Measurements from ENCODE around the gene MT3.
A peak's percentile ranks its signal among the peaks of the same experiment; 100 is the strongest.
"Not testable (repeated sequence)": the region's sequence is repeated elsewhere in the genome, so short reads cannot be mapped to it uniquely, and the experiment has no call there.

MT3 gene

DNA sequence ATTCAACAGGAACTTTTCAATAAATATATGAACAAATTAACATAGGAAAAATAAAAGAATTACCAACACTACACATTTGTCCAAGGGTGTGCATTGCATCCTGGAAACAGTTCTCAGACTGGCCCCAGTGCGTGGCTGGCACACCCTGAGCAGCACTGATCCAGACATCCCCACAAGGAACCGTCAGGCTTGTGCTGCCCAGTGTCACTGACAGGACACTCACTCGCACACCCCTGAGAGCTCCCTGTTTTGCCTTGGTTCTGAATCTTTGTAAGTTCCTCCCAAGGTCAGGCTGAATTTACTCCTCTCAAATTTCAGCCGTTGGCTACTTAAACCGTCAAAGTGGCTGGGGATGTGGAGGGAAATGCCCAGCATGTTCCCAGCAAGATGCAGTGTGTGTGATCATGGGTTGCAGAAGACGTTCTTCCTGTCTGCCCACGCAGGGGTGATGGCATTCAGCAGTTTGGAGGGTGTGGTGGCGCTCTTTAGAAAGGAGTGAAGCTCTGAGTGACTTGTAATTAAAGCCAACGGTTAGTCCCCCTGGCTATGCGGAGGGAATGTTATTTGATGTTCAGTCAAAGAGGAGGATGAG is 20.8 kb downstream of the MT3 start:
- DNase-seq: no peak

DNA sequence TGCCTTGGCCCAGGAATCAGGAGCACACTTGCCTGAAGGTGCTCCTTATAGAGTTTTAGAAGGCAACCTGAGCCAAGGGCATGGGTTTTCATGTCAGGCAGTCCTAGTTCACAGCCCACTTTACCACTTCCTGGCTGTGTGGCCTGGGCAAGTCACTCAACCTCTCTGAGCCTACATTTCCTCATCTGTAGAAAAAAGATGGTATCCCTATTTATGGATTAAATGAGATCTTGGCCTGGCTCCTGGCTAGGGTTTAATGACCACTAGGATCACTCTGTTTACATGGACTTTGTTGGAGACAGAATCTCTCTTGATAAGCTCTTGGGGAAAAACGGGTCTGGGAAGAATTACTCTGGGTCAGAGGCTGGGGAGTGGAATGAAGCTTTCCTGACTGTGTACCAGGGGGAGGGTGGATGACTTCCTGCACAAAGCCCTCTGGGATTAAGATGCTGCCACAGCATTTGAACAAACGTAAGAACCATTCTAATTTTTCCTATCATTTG is 21.3 kb downstream of the MT3 start:
- no peak for DNase-seq

DNA sequence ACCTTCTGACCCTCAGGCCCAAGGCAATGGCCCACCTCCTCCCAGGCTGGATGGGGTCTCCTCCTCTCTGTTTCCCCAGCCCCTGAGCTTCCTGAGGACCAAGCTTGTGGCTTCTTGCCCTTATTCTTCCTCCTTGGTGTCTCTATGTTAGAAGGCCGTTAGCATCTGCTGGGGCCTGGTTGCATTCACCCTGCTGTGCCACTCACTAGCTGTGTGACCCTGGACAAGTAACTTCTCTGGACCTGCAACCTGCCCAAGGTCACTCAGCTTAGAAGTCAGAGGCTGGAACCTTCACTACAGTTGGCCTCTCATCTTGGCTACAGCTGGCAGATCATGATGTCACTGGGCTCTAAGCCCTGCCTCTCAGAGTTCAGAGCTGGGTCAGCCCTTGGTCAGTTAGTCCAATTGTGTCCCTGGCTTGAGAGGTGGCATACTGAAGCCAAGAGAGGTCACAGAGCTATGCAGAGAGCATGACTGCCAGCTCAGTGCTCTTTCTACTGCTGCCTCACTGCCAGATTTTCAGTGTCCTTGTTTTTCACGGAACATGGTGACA is 22.0 kb downstream of the MT3 start:
- DNase-seq: no peak

DNA sequence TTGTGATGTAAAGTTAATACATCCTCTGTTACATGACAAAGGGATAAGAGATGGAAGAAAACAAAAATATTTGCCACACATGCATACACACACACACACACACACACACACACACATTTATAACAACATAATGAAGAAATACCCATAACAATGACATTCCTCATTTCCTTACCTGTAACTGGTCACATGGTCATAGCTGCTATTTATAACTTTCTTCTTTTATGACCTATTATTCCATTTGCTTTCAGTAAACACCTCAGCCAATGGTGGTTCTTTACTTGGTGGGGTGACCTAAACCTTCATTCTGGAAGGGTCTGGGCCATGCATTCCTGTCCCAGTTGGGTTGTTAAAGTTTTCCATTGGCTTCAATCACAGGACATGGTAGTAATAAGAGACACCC is 24.4 kb downstream of the MT3 start:
- DNase-seq: no peak

DNA sequence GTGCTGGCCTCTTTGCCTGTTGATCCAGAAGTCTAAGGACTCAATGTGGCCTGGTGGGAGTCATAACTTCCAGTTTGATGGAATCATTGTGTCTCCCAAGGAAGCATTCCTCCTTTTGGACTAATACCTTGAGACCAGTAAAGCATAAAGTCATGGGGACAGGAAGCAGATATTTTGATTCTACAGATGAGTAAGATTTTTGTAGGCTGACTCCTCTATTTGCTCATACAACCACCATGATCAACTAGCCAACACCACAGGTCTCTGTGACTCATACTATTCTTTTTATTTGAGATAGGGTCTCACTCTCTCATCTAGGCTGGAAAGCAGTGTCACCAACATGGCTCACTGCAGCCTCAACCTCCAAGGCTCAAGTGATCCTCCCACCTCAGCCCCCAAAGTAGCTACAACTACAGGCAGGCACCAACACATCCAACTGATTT is 25.2 kb downstream of the MT3 start:
- DNase-seq: no peak

DNA sequence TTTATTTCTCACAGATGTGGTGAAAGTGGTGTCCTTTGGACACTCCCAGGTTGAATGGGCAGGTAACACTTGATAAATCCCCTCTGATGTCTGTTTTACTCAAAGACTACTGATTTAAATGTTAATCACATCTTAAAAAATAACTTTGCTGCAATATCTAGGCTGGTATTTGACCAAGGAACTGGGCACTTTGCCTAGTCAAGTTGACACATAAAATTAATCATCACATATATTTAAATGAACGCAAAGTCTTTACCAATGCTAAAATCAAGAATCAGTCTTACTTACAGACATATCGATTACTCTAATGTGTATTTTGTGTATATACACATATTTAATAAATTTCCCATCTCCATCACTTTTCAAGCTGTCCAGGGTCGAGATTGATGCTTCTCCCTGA is 26.0 kb downstream of the MT3 start:
- DNase-seq: no peak

DNA sequence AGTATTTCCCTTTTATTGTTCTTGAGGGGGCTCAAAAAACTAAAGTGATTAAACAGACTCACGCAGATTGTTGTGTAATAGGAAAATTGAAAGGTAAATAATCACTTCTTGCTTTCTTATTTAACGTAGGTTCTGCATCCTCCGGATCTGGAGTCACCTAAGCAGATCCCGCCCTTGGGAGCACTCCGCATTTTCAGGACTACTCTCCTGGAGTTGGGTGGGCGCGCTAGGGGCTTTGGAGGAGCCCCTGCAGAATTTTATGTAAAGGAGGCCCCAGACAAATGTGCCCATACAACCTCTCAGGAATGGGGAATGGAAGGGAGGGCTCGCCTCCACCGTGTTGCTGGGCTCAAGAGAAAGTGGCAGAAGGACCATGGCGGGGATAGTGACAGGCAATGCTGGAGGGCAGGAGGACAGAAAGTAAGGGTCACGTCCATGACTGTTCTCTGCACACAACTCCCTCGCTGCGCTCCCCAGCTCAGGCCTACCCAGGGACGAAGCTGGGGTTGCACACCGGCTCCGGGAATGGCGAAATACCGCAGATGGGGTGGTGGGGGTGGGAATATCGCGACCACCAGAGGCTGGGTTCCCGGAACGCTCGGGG is 27.4 kb downstream of the MT3 start:
- no peak for DNase-seq

DNA sequence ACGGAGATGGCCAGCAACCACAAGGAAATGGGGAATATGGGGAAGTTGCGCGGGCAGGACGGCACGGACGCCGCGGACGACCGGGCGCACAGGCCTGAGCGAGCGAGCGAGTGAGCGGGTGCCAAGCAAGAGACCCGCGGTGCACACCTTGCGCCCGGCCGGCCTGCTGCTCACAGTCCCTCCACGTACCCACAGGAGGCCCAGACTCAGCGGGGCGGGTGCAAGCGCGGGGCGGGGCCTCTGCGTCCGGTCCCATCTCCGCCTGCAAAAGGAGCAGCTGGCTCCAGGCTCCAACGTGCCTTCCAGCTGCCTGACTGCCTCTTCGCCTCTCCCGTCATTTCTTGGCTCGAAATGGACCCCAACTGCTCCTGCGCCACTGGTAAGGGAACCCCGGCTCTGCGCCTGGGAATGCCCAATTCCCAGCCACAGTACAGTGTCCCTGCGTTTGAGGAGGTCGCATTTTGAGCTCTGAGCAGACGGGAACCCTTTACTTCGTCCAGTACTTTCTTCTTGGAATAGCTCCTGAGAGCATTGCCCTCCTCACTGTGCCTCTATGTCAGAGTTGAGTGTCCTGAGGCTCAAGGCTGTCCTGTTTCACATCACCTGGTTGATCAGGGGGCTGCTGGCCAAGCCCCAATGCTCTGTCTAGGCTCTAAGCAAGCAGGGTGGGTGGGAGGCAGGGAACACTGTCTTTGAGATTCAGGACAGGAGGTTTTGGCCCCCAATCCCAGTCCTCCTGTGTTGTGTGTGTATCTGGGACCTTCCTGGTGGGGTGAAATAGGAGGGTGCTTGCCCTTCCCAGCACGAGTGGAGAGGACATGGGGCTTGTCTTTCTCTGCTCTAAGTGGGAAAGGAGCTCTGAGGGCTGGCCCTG is 28.1 kb downstream of the MT3 start:
- no peak for DNase-seq

DNA sequence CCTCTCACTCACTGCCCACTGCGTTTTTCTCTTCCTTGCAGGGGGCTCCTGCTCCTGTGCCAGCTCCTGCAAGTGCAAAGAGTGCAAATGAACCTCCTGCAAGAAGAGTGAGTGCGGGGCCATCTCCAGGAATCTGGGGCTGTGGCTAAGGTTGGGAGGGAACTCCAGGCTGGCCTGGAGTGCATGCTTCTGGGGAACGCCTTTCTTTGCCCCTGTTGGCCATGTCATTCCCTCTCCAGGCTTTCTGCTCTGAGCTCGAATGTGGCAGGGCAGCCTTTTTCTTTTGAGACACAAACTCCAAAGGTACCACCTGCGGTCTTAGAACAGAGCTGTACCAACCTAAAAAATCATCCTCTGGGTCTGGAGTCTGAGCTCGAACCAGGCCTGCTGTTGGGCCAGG is 28.8 kb downstream of the MT3 start:
- DNase-seq: no peak

DNA sequence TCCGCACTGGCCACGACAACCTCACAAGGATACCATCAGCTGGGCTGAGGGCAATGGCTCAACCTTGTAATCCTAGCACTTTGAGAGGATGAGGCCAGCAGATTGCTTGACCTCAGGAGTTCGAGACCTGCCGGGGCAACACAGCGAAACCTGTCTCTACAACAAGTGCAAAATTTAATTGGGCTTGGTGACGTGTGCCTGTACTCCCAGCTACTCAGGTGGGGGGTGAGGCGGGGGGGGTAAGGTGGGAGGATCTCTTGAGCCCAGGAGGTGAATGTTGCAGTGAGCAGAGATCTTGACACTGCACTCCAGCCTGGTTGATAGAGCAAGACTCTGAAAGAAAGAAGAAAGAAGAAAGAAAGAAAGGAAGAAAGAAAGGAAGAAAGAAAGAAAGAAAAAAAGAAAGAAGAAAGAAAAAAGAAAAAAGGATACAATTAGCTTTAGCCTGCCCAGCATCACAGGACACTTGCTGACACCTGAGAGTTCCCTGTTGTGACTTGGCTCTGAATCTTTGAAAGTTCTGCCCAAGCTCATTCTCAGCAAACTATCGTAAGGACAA is 31.1 kb downstream of the MT3 start:
- no peak for DNase-seq

DNA sequence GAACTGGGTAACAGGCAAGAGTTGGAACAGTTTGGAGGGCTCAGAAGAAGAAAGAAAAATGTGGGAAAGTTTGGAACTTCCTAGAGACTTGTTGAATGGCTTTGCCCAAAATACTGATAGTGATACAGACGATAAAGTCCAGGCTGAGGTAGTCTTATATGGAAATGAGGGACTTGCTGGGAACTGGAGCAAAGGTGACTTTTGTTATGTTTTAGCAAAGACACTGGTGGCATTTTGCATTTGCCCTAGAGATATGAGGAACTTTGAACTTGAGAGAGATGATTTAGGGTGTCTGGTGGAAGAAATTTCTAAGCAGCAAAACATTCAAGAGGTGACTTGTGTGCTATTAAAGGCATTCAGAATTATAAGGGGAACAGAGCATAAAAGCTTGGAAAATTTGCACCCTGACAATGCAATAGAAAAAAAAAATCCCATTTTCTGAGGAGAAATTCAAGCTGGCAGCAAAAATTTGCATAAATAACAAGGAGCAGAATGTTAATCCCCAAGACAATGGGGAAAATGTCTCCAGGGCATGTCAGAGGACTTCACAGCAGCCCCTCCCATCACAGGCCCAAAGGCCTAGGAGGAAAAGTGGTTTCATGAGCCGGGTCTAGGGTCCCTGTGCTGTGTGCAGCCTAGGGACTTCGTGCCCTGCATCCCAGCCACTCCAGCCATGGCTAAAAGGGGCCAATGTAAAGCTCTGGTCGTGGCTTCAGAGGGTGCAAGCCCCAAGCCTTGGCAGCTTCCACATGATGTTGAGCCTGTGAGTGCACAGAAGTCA is 32.5 kb downstream of the MT3 start:
- not testable (repeated sequence) for DNase-seq

DNA sequence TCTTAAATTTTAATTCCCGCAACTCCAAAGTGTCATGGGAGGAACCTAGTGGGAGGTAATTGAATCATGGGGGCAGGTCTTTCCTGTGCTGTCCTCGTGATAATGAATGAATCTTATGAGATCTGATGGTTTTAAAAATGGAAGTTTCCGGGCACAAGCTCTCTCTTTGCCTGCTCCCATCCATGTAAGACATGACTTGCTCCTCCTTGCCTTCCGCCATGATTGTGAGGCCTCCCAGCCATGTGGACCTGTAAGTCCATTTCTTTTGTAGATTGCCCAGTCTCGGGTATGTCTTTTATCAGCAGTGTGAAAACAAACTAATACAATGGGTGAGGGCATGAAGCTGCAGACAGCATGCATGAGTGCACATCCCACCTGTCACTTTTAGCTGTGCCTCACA is 33.9 kb downstream of the MT3 start:
- DNase-seq: not testable (repeated sequence)

DNA sequence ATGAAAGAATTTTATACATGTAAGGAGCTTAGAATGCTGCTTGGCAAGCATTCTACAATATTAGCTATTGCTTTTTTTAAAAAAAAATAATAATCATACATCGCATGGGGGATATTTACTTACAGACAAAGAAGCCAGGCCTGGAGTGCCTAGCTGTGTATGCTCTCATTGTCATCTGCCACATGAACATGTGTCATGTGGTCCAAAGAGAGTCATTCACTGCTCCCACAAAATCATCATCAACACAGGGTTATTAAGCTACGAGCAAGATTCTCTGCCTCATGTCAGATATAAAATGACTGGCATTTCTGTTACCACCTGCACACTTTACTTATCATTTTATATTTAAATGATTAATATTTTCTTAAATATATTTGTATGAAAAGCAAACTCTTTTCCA is 34.3 kb downstream of the MT3 start:
- DNase-seq: no peak

DNA sequence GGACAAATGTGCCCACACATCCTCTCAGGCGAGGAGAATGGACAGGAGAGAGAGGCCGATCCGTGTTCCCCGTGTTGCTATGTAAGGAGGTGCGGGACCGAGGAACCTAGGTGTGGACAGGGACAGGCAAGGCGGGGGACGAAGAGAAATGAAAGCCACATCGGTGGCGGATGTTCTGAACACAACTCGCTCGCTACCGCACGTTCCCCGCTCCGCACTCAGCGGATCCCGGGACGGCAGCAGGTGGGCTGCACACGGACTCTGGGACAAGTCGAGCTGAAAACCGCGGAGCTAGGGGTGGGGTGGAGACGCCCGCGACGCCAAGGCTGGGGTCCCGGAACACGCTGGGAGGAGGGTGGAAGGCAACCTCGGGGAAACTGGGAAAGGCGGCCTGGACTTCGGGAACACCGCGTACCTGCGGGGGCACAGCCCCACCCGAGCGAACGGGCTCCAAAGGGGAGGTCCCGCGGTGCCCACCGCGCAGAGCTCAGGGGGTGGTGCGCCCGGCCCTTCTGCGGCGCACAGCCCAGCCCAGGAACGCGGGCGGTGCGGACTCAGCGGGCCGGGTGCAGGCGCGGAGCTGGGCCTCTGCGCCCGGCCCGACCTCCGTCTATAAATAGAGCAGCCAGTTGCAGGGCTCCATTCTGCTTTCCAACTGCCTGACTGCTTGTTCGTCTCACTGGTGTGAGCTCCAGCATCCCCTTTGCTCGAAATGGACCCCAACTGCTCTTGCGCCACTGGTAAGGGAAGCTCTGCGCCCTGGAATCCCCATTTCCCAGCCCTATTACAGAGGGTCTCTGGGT is 36.0 kb downstream of the MT3 start, which contains the start of gene MT1E:
MT1E (plus strand) TSS at position 642 of the 803 bp plus-strand sequence; CDS start at position 713, 71 bp downstream.
- DNase-seq: peak; percentile 65

DNA sequence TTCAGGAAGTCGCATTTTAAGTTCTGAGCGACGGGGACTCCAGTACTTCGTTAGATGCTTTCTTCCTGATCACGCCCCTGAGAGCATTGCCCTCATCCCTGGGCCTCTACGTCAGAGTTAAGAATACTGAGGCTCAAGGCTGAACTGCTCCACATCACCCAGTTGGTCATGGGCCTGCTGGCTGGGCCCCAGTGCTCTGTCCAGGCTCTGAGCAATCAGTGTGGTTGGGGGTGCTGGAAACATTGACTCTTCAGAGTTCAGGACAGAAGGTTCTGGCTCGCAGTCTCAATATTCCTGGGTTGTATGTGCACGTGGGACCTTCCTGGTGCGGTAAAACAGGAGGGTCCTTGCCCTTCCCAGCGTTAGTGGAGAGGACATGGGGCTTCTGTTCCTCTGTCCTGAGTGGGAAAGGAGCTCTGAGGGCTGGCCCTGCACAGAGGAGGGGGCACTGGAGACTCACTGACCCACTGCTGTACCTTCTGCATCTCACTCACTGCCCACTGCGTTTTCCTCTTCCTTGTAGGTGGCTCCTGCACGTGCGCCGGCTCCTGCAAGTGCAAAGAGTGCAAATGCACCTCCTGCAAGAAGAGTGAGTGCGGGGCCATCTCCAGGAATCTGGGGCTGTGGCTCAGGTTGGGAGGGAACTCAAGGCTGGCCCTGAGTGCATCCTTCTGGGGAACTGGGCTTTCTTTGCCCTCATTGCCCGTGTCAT is 36.8 kb downstream of the MT3 start:
- peak; percentile 65 for DNase-seq

DNA sequence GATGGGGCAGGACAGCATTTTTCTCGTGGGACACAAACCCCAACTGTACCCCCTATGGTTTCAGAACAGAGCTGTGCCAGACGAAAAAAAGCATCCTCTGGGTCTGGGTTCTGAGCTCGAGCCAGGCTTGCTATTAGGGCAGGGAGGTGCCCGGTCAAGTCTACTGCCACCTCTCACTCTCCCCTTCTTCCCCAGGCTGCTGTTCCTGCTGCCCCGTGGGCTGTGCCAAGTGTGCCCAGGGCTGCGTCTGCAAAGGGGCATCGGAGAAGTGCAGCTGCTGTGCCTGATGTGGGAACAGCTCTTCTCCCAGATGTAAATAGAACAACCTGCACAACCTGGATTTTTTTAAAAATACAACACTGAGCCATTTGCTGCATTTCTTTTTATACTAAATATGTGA is 37.4 kb downstream of the MT3 start:
- DNase-seq: no peak

DNA sequence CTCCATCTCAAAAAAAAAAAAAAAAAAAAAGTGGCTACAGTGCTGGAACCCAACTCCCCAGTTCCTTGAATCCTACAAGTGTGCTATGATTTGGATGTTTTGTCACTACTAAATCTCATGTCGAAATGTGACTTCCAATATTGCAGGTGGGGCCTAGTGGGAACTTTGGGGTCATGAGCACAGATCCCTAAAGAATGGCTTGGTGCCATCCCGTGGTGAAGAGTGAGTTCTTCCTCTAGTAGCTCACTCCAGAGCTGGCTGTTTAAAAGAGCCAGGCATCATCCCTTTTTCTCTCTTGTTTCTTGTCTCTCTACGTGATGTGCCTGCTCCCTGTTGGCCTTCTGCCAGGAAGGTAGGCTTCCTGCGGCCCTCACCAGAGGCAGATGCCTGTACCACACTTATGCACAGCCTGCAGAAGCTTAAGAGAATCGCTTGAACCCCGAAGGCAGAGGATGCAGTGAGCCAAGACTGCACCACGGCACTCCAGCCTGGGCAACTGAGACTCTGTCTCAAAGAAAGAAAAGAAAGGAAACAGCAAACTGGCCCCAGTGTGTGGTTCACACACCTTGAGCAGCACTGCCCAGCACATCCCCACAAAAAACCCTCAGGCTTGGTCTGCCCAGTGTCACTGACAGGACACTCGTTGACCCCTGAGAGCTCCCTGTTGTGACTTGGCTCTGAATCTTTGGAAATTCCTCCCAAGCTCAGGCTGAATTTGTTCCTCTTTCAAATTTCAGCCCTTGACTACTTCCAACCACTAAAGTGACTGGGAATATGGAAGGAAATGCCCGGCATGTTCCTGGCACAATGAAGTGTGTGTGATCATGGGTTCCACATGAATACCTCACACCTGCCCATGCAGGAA is 39.4 kb downstream of the MT3 start:
- no peak for DNase-seq

DNA sequence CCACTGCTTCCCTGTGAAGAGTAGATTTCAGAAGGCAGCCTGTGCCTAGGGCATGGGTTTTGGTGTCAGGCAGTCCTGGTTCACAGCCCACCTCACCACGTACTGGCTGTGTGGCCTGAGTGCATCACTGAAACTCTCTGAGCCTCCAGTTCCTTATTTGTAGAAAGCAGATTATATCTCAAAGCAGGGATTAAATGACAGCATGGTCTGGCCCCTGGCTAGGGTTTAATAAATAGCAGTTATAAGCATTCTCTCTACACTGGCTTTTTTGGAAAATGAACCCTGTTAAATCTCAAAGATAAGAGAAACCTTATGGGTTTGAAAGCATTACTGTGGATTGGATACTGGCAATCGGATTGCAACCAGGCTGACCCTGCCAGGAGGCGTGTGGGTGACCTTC is 40.2 kb downstream of the MT3 start:
- DNase-seq: no peak

DNA sequence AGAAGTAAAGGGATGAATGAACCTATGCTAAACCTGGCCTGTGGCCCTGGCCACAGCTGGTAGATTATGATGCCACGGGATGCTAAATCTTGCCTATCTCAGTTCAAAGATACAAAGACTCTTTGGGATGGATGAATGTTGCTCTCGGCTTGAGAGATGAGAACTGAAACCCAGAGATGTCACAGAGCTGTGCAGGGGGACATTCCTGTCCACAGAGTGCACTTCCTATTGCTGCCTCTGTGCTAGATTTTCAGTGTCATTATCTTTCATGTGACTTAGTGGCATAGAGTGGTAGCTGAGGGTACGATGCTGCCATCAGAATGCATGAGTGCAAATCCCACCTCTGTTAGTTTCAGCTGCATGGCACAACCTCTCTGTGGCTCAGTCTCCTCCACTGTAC is 40.8 kb downstream of the MT3 start:
- DNase-seq: no peak

DNA sequence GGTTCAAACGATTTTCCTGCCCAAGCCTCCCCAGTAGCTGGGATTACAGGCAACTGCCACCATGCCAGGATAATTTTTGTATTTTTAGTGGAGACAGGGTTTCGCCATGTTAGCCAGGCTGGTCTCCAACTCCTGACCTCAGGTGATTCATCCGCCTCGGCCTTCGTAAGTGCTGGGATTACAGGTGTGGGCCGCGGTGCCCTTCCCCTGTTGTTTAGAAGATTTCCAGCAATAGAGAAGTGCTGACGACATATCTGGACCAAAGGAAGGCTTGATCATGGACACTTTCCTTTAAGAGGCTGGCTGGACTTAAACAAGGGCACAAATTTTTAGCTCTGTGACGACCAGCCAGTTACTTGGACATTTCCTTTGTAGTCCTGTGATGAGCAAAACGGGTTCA is 41.9 kb downstream of the MT3 start:
- no peak for DNase-seq
